Endothelial cell of umbilical vein (primary cell): ENCODE data around the gene NFIA. TPM values are rescaled to one million over a fixed set of nuclear protein-coding genes. Genes with fewer than 3 reads are reported as not detected.

ENCODE experiments used
- BruUV-seq: library from RNA; stranded (reverse); fragments of 400-500 nt; replicated peaks from 2 replicates; lab custom pipeline; 2021; lab: Mats Ljungman, UMichigan
- CTCF ChIA-PET: fragments of 300-600, 350-600 bp; sonication (Branson Sonifier 250); formaldehyde crosslinking; loops from one replicate; lab custom pipeline; 2021; ENCODE audit warnings: antibody characterized with exemption, inconsistent platforms; lab: Charles Lee
- POLR2A ChIA-PET: fragments of 300-600, 350-600 bp; sonication (Branson Sonifier 250); formaldehyde crosslinking; loops from one replicate; lab custom pipeline; 2021; ENCODE audit warnings: antibody characterized with exemption, inconsistent platforms; lab: Charles Lee
- DNase-seq: peaks from one replicate; pipeline ENCODE4 v3.0.0-alpha.2; 2011; ENCODE audit warnings: low read depth, low spot score
- FAIRE-seq: peaks from 2 replicates; lab custom pipeline; 2011; peaks lifted over from hg19 to GRCh38; lab: Jason Lieb, UNC
- H2AFZ ChIP-seq: 2 replicates; pipeline ENCODE4 v1.6.0; 2012; ENCODE audit warnings: low read depth, low read length, control low read depth, inconsistent platforms
- H3K27ac ChIP-seq: 2 replicates; pipeline ENCODE4 v1.5.1; 2011; ENCODE audit warnings: low read depth, mild to moderate bottlenecking, control low read depth, low read length, moderate library complexity; ENCODE audit not compliant: insufficient read depth
- H3K27me3 ChIP-seq, 2 experiments: 2 replicates each; pipeline versions ENCODE4 v1.6.0 to v1.6.1; 2011; ENCODE audit warnings: low read length in 2 of 2, mixed read lengths in 1 of 2; ENCODE audit not compliant: control insufficient read depth in 2 of 2, insufficient read depth in 2 of 2
- H3K36me3 ChIP-seq, 2 experiments: 2 replicates in 1 of 2; 3 replicates in 1 of 2; pipeline ENCODE4 v1.5.1; 2011; ENCODE audit warnings: low read length in 2 of 2, mild to moderate bottlenecking in 1 of 2, moderate library complexity in 1 of 2; ENCODE audit not compliant: control insufficient read depth in 2 of 2, insufficient read depth in 2 of 2; ENCODE audit errors: extremely low read depth in 1 of 2
- H3K4me1 ChIP-seq: 3 replicates; pipeline ENCODE4 v1.5.1; 2011; ENCODE audit warnings: mild to moderate bottlenecking, low read length; ENCODE audit not compliant: control insufficient read depth, insufficient read depth; ENCODE audit errors: extremely low read depth
- H3K4me2 ChIP-seq: 2 replicates; pipeline ENCODE4 v1.6.1; 2011; ENCODE audit warnings: low read length, control low read depth, mixed read lengths; ENCODE audit not compliant: insufficient read depth
- H3K4me3 ChIP-seq, 3 experiments: fragments of 200-600 bp in 1 of 3; sonication (generic), shearing (Covaris generic) in 1 of 3; replicated peaks in 1 of 3; 2 replicates each; pipeline ENCODE4 v1.5.1; 2011 to 2016; ENCODE audit warnings: control low read depth in 3 of 3, low read length in 3 of 3, mild to moderate bottlenecking in 2 of 3, inconsistent platforms in 1 of 3, low read depth in 1 of 3, moderate library complexity in 1 of 3; ENCODE audit not compliant: insufficient read depth in 1 of 3
- H3K79me2 ChIP-seq: 2 replicates; pipeline ENCODE4 v1.6.0; 2012; ENCODE audit warnings: low read length, inconsistent platforms; ENCODE audit not compliant: control insufficient read depth, insufficient read depth
- H3K9ac ChIP-seq: replicated peaks from 2 replicates; pipeline ENCODE3; 2011; ENCODE audit warnings: low read length, control low read depth; ENCODE audit not compliant: insufficient read depth; ENCODE audit errors: extremely low read depth
- H3K9me1 ChIP-seq: replicated peaks from 3 replicates; pipeline ENCODE4 v1.6.0; 2011; ENCODE audit warnings: mild to moderate bottlenecking, low read length; ENCODE audit not compliant: control insufficient read depth, insufficient read depth; ENCODE audit errors: extremely low read depth
- H3K9me3 ChIP-seq: replicated peaks from 2 replicates; pipeline ENCODE4 v1.5.1; 2012; ENCODE audit warnings: low read length, inconsistent platforms; ENCODE audit not compliant: control insufficient read depth, insufficient read depth
- H4K20me1 ChIP-seq: replicated peaks from 2 replicates; pipeline ENCODE3; 2011; ENCODE audit warnings: mild to moderate bottlenecking, low read length; ENCODE audit not compliant: control insufficient read depth, insufficient read depth; ENCODE audit errors: extremely low read depth
- CTCF ChIP-seq, 2 donors: IDR thresholded peaks; 1 replicate in 1 of 2; 2 replicates in 1 of 2; pipeline ENCODE4 v1.5.1; 2011; ENCODE audit warnings: low read length in 2 of 2, mild to moderate bottlenecking in 2 of 2, moderate library complexity in 2 of 2, control low read depth in 1 of 2, inconsistent platforms in 1 of 2, low read depth in 1 of 2; ENCODE audit not compliant: insufficient read depth in 1 of 2; ENCODE audit errors: extremely low read depth in 1 of 2
- EZH2 ChIP-seq: IDR thresholded peaks from 2 replicates; pipeline ENCODE4 v1.6.1; 2012; ENCODE audit warnings: borderline replicate concordance, low read depth, mild to moderate bottlenecking, moderate library complexity, low read length, inconsistent platforms; ENCODE audit not compliant: severe bottlenecking
- FOS ChIP-seq: IDR thresholded peaks from 2 replicates; pipeline ENCODE4 v1.6.1; 2011; ENCODE audit warnings: mild to moderate bottlenecking, low read length, moderate library complexity, borderline replicate concordance; ENCODE audit not compliant: insufficient read depth
- GATA2 ChIP-seq: IDR thresholded peaks from 2 replicates; pipeline ENCODE4 v1.7.0; 2011; ENCODE audit warnings: low read depth, mild to moderate bottlenecking, moderate library complexity, mixed read lengths, low read length; ENCODE audit not compliant: insufficient read length, insufficient read depth
- JUN ChIP-seq: IDR thresholded peaks from 2 replicates; pipeline ENCODE4 v1.6.1; 2011; ENCODE audit warnings: borderline replicate concordance, low read depth; ENCODE audit not compliant: insufficient read length, insufficient read depth
- MAX ChIP-seq: IDR thresholded peaks from 2 replicates; pipeline ENCODE4 v1.6.1; 2011; ENCODE audit not compliant: insufficient read depth, insufficient read length
- MYC ChIP-seq: IDR thresholded peaks from one replicate; pipeline ENCODE4 v1.6.1; 2011; ENCODE audit warnings: mild to moderate bottlenecking, low read depth, low read length
- POLR2A ChIP-seq: IDR thresholded peaks from 2 replicates; pipeline ENCODE4 v1.6.1; 2012; ENCODE audit warnings: low read depth, mild to moderate bottlenecking, control low read depth, low read length
- POLR2AphosphoS5 ChIP-seq: IDR thresholded peaks from 2 replicates; pipeline ENCODE4 v1.6.1; 2012; ENCODE audit warnings: low read depth, mild to moderate bottlenecking, control low read depth, low read length, moderate library complexity; ENCODE audit not compliant: insufficient read depth
- dilution Hi-C: fragments of 300-500 bp; cut with MboI; formaldehyde crosslinking; loops from one replicate; pipeline ENCODE4 v1.15.0; 2019; ENCODE audit warnings: low sequenced_read_pairs; ENCODE audit not compliant: extremely low pct_ligation_motif_present
- intact Hi-C: fragments of 100-400 bp; cut with micrococcal nuclease; formaldehyde crosslinking; loops from one replicate; pipeline ENCODE4 v1.10.0; 2022
- polyA plus RNA-seq, 4 experiments: library from polyadenylated mRNA; depleted of rRNA in 3 of 4; stranded (reverse) in 3 of 4; unstranded in 1 of 4; fragments of >200 nt; gene quantifications; 2 replicates each; pipeline versions ENCODE4 v1.2.1 to v1.2.3, GENCODE V29; 2011 to 2012; ENCODE audit warnings: missing spikeins in 1 of 4
- total RNA-seq: library from RNA; stranded (reverse); gene quantifications from 2 replicates; pipeline ENCODE4 v1.2.3, GENCODE V29; 2021

NFIA gene
- total and polyA plus RNA-seq, 2 donors (not counting 3 experiments of a cell fraction or from before 2014, with no cell fraction given) = 25.5 to 47.0 TPM

- Histone ChIP-seq H3K9me3 (no peaks in the 10 kb centered on the region), H3K9ac (no peak overlapping the region), H3K79me2 (peaks cover 2% of the 10 kb centered on the region), H4K20me1 (no peaks in the 10 kb centered on the region), H3K9me1 (no peaks in the 10 kb centered on the region), H3K27me3 (no peaks in the 10 kb centered on the region), H3K36me3 (no peaks in the 10 kb centered on the region), H3K4me3 (no peak overlapping the region), H3K4me2 (no peak overlapping the region), H3K27ac (no peak overlapping the region), H2AFZ (no peak overlapping the region), H3K4me1 (no peaks in the 10 kb centered on the region)
- ChIA-PET POLR2A (no interaction called here), CTCF (no interaction called here)
- dilution Hi-C loops (no loop called here), intact Hi-C loops (no loop called here)
- DNase-seq = peak; percentile 44
- TF ChIP-seq JUN (no peak), POLR2A (no peak), POLR2AphosphoS5 (no peak), MAX (no peak), GATA2 (no peak), EZH2 (no peak), CTCF (IDR thresholded peaks at IDR 0.05; ENCODE audit: extremely low read depth in 1 of 2, insufficient read depth in 1 of 2, low read depth in 1 of 2, low read length in 2 of 2) (no peak), MYC (no peak), FOS (no peak)
- BruUV-seq = no TSS peak
- FAIRE-seq = no peak
These were observed 110.4 kb downstream of the NFIA start for GRCh38 chr1:61192663-61193330.
